ENCODE measurements around the gene CACNA1I. TPM values are rescaled to one million over a fixed set of nuclear protein-coding genes. Genes with fewer than 3 reads are reported as not detected.

The CACNA1I gene
- total RNA-seq, 2 donors from 2014 or later: 0.69 to 1.0 TPM

- TF ChIP-seq CTCF (IDR thresholded peaks at IDR 0.05): no peak
- H3K4me3 ChIP-seq: no peak overlapping the region
- no peaks in the 10 kb centered on the region for H3K36me3 ChIP-seq
- H3K27ac ChIP-seq: no peak overlapping the region
- H3K9ac ChIP-seq (ENCODE audit: low read depth in 2 of 2, low read length in 2 of 2): no peak overlapping the region
- intact Hi-C loops (cut with DNase I): no loop called here
- H3K27me3 ChIP-seq: peaks cover 2% of the 10 kb centered on the region
- no peak for DNase-seq
- no peaks in the 10 kb centered on the region for H3K9me3 ChIP-seq
- H3K4me1 ChIP-seq: no peaks in the 10 kb centered on the region
Observed at GRCh38 chr22:39592081-39593065, 21.8 kb downstream of the CACNA1I start.

- no peak for DNase-seq
- H3K9me3 ChIP-seq: no peaks in the 10 kb centered on the region
- H3K9ac ChIP-seq (ENCODE audit: low read depth in 2 of 2, low read length in 2 of 2): no peak overlapping the region
- H3K27me3 ChIP-seq: peaks cover 7% of the 10 kb centered on the region
- intact Hi-C loops (cut with DNase I): no loop called here
- no peak overlapping the region for H3K27ac ChIP-seq
- H3K36me3 ChIP-seq: no peaks in the 10 kb centered on the region
- H3K4me1 ChIP-seq: peaks cover under 1% of the 10 kb centered on the region
- H3K4me3 ChIP-seq: no peak overlapping the region
- no peak for TF ChIP-seq CTCF (IDR thresholded peaks at IDR 0.05)
Observed at GRCh38 chr22:39593066-39593930, 22.7 kb downstream of the CACNA1I start.

GRCh38 chr22:39593931-39594285 is 23.4 kb downstream of the CACNA1I start:
- Histone ChIP-seq H3K4me3 (no peak overlapping the region), H3K9ac (ENCODE audit: low read depth in 2 of 2, low read length in 2 of 2) (no peak overlapping the region), H3K4me1 (peaks cover 3% of the 10 kb centered on the region), H3K27me3 (peaks cover 10% of the 10 kb centered on the region), H3K36me3 (no peaks in the 10 kb centered on the region), H3K27ac (no peak overlapping the region), H3K9me3 (no peaks in the 10 kb centered on the region)
- no peak for DNase-seq
- TF ChIP-seq CTCF (IDR thresholded peaks at IDR 0.05): no peak
- intact Hi-C loops (cut with DNase I): no loop called here

GRCh38 chr22:39594411-39594810 is 23.9 kb downstream of the CACNA1I start:
- Histone ChIP-seq H3K9ac (ENCODE audit: low read depth in 2 of 2, low read length in 2 of 2) (no peak overlapping the region), H3K27me3 (peaks cover 10% of the 10 kb centered on the region), H3K4me3 (no peak overlapping the region), H3K27ac (no peak overlapping the region), H3K36me3 (no peaks in the 10 kb centered on the region), H3K9me3 (no peaks in the 10 kb centered on the region), H3K4me1 (peaks cover 3% of the 10 kb centered on the region)
- intact Hi-C loops (cut with DNase I): no loop called here
- DNase-seq: no peak
- no peak for TF ChIP-seq CTCF (IDR thresholded peaks at IDR 0.05)

- Histone ChIP-seq H3K9ac (ENCODE audit: low read depth in 2 of 2, low read length in 2 of 2) (no peak overlapping the region), H3K4me1 (peaks cover 3% of the 10 kb centered on the region), H3K9me3 (no peaks in the 10 kb centered on the region), H3K4me3 (no peak overlapping the region), H3K27me3 (peaks cover 10% of the 10 kb centered on the region), H3K36me3 (no peaks in the 10 kb centered on the region), H3K27ac (no peak overlapping the region)
- intact Hi-C loops (cut with DNase I): no loop called here
- no peak for TF ChIP-seq CTCF (IDR thresholded peaks at IDR 0.05)
- no peak for DNase-seq
Observed at GRCh38 chr22:39595622-39596172, 25.1 kb downstream of the CACNA1I start.
